WI38 (cell line): ENCODE data around the gene ANKRD11.

Experiments used
- H3K4me3 ChIP-seq: 2 replicates; pipeline ENCODE4 v1.5.1; 2011; ENCODE audit warnings: low read depth, mild to moderate bottlenecking, control low read depth, low read length
- CTCF ChIP-seq: IDR thresholded peaks from 2 replicates; pipeline ENCODE4 v1.5.1; 2012; ENCODE audit warnings: low read depth, mild to moderate bottlenecking, control low read depth, low read length

Gene ANKRD11

GRCh38 chr16:89519881-89520280 lies 29.5 kb upstream of the ANKRD11 start:
- no peak for TF ChIP-seq CTCF
- H3K4me3 ChIP-seq = no peak overlapping the region

GRCh38 chr16:89517128-89517527 lies 26.8 kb upstream of the ANKRD11 start:
- TF ChIP-seq CTCF = no peak
- no peak overlapping the region for H3K4me3 ChIP-seq

- no peak overlapping the region for H3K4me3 ChIP-seq
- TF ChIP-seq CTCF = no peak
Measured at GRCh38 chr16:89512453-89512852, 22.1 kb upstream of the ANKRD11 start.

- H3K4me3 ChIP-seq = no peak overlapping the region
- TF ChIP-seq CTCF = no peak
Measured at GRCh38 chr16:89511374-89511773, 21.0 kb upstream of the ANKRD11 start.

GRCh38 chr16:89510526-89510925 lies 20.2 kb upstream of the ANKRD11 start:
- TF ChIP-seq CTCF = no peak
- H3K4me3 ChIP-seq = no peak overlapping the region

- peak within 1 kb of the TSS; percentile 91 for H3K4me3 ChIP-seq
- TF ChIP-seq CTCF = no peak
Measured at GRCh38 chr16:89507834-89508590, 17.7 kb upstream of the ANKRD11 start, which contains the start of gene SPG7. Gene SPG7, plus strand, starts transcription at chr16:89508403. Its CDS starts 15 bp downstream, at chr16:89508418.

GRCh38 chr16:89507214-89507833 lies 17.0 kb upstream of the ANKRD11 start:
- TF ChIP-seq CTCF = no peak
- H3K4me3 ChIP-seq = peak overlapping the region; percentile 91
